Measurements from ENCODE around the gene EDRF1. TPM values are rescaled to one million over a fixed set of nuclear protein-coding genes. Genes with fewer than 3 reads are reported as not detected.

Gene EDRF1
- total RNA-seq, 1 experiment from 2014 or later: 49.2 TPM

GRCh38 chr10:125699562-125700143 lies 19.9 kb upstream of the EDRF1 start:
- Histone ChIP-seq H3K27me3 (ENCODE audit: insufficient read depth, low read length) (0 out of 2 replicates have a peak, but pooled peaks cover 5% of the 10 kb centered on the region), H3K9me3 (ENCODE audit: control insufficient read depth in 1 of 2, insufficient read depth in 1 of 2, low read depth in 1 of 2, low read length in 2 of 2) (no peaks in the 10 kb centered on the region), H3K9me2 (ENCODE audit: insufficient read depth) (no peaks in the 10 kb centered on the region), H3K4me1 (ENCODE audit: control insufficient read depth in 1 of 2, insufficient read depth in 2 of 2, low read length in 2 of 2) (no peaks in the 10 kb centered on the region), H4K20me1 (ENCODE audit: insufficient read depth) (no peaks in the 10 kb centered on the region), H3K79me2 (ENCODE audit: insufficient read depth, low read length) (no peaks in the 10 kb centered on the region), H3K36me3 (ENCODE audit: control insufficient read depth in 1 of 2, insufficient read depth in 2 of 2, low read length in 2 of 2) (no peaks in the 10 kb centered on the region), H2AFZ (ENCODE audit: low read depth, low read length, poor library complexity, severe bottlenecking) (no peak overlapping the region), H3K4me2 (ENCODE audit: low read length) (no peak overlapping the region), H3K9ac (ENCODE audit: low read length) (no peak overlapping the region), H3K4me3 (replicated peaks in 1 of 2; ENCODE audit: low read depth in 1 of 2, low read length in 2 of 2) (no peak overlapping the region), H3K27ac (ENCODE audit: low read depth, low read length) (no peak overlapping the region)
- POLR2A ChIA-PET: no interaction called here
- TF ChIP-seq SIN3A (IDR thresholded peaks at IDR 0.05; ENCODE audit: low read depth): no peak
- no peak for TF ChIP-seq EGR1 (IDR thresholded peaks at IDR 0.05; ENCODE audit: low read depth)
- TF ChIP-seq EZH2 (IDR thresholded peaks at IDR 0.05): no peak
- no peak for TF ChIP-seq ELF1 (IDR thresholded peaks at IDR 0.05; ENCODE audit: borderline replicate concordance, low read depth)
- no peak for TF ChIP-seq JUND (IDR thresholded peaks at IDR 0.05)
- TF ChIP-seq CEBPB (IDR thresholded peaks at IDR 0.05; ENCODE audit: low read depth): no peak
- no peak for TF ChIP-seq SP1 (IDR thresholded peaks at IDR 0.05; ENCODE audit: low read depth)
- TF ChIP-seq POLR2A (IDR thresholded peaks at IDR 0.05; ENCODE audit: borderline replicate concordance, extremely low read depth, insufficient read depth, insufficient read length): no peak
- TF ChIP-seq CBX3 (IDR thresholded peaks at IDR 0.05; ENCODE audit: low read depth): no peak
- RAD21 ChIA-PET (ENCODE audit: low non-redundant PET in 1 of 2, low total read pairs in 2 of 2, uncharacterized antibody in 2 of 2, unreplicated experiment in 2 of 2): no interaction called here
- BruUV-seq (replicated peaks): no TSS peak
- CTCF ChIA-PET: interaction anchor here (1.2 to 1.4 kb wide), 2 partner anchors 59 to 177 kb away, joined by 3 to 8 read pairs; no protein-coding TSS in a partner anchor
- DNase-seq (ENCODE audit: low read depth, low spot score) (no peak), ATAC-seq (no peak)
- intact Hi-C loops (cut with micrococcal nuclease): no loop called here

DNA sequence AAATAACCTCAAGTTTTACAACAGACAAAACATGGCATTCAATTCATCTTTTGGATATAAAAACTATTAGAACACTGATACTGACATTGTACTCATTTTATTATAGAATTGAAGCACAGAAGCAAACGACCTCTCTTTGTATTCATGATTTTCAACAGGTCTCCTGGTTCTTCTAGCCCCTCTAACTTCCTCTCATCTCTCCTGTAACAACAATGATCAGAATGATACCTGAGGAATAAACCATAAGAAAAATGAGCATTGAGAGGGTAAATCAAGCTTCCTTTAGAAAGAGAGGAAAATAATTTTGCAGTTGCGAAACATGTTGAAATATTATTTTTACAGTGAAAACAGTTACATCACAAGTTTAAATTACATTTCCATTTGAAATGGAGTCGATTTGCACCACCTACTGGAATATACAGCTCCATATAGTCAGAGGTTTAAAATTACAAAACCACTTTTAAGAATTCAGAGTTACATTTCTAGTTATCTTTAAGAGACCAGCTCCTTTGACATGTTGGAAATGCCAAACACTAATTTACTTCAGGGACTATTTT lies 19.1 kb upstream of the EDRF1 start:
- ChIA-PET RAD21 (ENCODE audit: low non-redundant PET in 1 of 2, low total read pairs in 2 of 2, uncharacterized antibody in 2 of 2, unreplicated experiment in 2 of 2) (no interaction called here), CTCF (interaction anchor here (0.8 to 1.2 kb wide), 3 partner anchors 60 to 652 kb away, joined by 3 to 8 read pairs (median 4); no protein-coding TSS in a partner anchor), POLR2A (interaction anchor here (0.6 to 1.1 kb wide), 2 partner anchors 12 to 19 kb away, joined by 4 to 5 read pairs; partner anchors contain the start of gene EDRF1)
- peak overlapping the region; percentile 18 for H2AFZ ChIP-seq (ENCODE audit: low read depth, low read length, poor library complexity, severe bottlenecking)
- H3K79me2 ChIP-seq (ENCODE audit: insufficient read depth, low read length): no peaks in the 10 kb centered on the region
- BruUV-seq (replicated peaks): no TSS peak
- H3K4me3 ChIP-seq (replicated peaks in 1 of 2; ENCODE audit: low read depth in 1 of 2, low read length in 2 of 2): no peak overlapping the region
- H3K4me1 ChIP-seq (ENCODE audit: control insufficient read depth in 1 of 2, insufficient read depth in 2 of 2, low read length in 2 of 2): no peaks in the 10 kb centered on the region
- intact Hi-C loops (cut with micrococcal nuclease): no loop called here
- H3K9ac ChIP-seq (ENCODE audit: low read length): no peak overlapping the region
- no peak overlapping the region for H3K27ac ChIP-seq (ENCODE audit: low read depth, low read length)
- ATAC-seq (no peak), DNase-seq (ENCODE audit: low read depth, low spot score) (no peak)
- no peaks in the 10 kb centered on the region for H3K9me2 ChIP-seq (ENCODE audit: insufficient read depth)
- no peaks in the 10 kb centered on the region for H3K36me3 ChIP-seq (ENCODE audit: control insufficient read depth in 1 of 2, insufficient read depth in 2 of 2, low read length in 2 of 2)
- no peak overlapping the region for H3K4me2 ChIP-seq (ENCODE audit: low read length)
- TF ChIP-seq ZFX (IDR thresholded peaks at IDR 0.05) (no peak), TCF7L2 (IDR thresholded peaks at IDR 0.05; ENCODE audit: borderline replicate concordance, extremely low read depth, insufficient read depth, insufficient read length) (no peak), RAD21 (IDR thresholded peaks at IDR 0.05; ENCODE audit: low read depth) (peak; percentile 77), CEBPB (IDR thresholded peaks at IDR 0.05; ENCODE audit: low read depth) (peak; percentile 61)
- TF ChIP-seq, protein P1, sequence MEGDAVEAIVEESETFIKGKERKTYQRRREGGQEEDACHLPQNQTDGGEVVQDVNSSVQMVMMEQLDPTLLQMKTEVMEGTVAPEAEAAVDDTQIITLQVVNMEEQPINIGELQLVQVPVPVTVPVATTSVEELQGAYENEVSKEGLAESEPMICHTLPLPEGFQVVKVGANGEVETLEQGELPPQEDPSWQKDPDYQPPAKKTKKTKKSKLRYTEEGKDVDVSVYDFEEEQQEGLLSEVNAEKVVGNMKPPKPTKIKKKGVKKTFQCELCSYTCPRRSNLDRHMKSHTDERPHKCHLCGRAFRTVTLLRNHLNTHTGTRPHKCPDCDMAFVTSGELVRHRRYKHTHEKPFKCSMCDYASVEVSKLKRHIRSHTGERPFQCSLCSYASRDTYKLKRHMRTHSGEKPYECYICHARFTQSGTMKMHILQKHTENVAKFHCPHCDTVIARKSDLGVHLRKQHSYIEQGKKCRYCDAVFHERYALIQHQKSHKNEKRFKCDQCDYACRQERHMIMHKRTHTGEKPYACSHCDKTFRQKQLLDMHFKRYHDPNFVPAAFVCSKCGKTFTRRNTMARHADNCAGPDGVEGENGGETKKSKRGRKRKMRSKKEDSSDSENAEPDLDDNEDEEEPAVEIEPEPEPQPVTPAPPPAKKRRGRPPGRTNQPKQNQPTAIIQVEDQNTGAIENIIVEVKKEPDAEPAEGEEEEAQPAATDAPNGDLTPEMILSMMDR (IDR thresholded peaks at IDR 0.05 in 2 of 3, conservative IDR thresholded peaks at IDR 0.05 in 1 of 3; ENCODE audit: borderline replicate concordance in 1 of 3, insufficient read depth in 1 of 3, low read depth in 2 of 3, low read length in 2 of 3): peak; percentile 10 to 65 (median 49); a peak in 3 of 6 replicates
- H3K27me3 ChIP-seq (ENCODE audit: insufficient read depth, low read length): 0 out of 2 replicates have a peak, but pooled peaks cover 1% of the 10 kb centered on the region
- no peaks in the 10 kb centered on the region for H4K20me1 ChIP-seq (ENCODE audit: insufficient read depth)
- H3K9me3 ChIP-seq (ENCODE audit: control insufficient read depth in 1 of 2, insufficient read depth in 1 of 2, low read depth in 1 of 2, low read length in 2 of 2): no peaks in the 10 kb centered on the region
